H54 (cell line): ENCODE data around the gene GCLC.

Experiments
- DNase-seq: peaks from one replicate; pipeline ENCODE4 v3.0.0; 2011; ENCODE audit warnings: low spot score, mixed read lengths; ENCODE audit not compliant: insufficient read length
- FAIRE-seq: peaks from 3 replicates; lab custom pipeline; 2011; peaks lifted over from hg19 to GRCh38; lab: Jason Lieb, UNC
- POLR2A ChIP-seq: IDR thresholded peaks from 2 replicates; pipeline ENCODE4 v1.6.1; 2011; ENCODE audit warnings: low read depth, mild to moderate bottlenecking, low read length

Gene GCLC

GRCh38 chr6:53546281-53546680 lies 1.4 kb upstream of the GCLC start:
- DNase-seq (no peak), FAIRE-seq (no peak)
- no peak for TF ChIP-seq POLR2A

- FAIRE-seq (no peak), DNase-seq (no peak)
- no peak for TF ChIP-seq POLR2A
Observed at GRCh38 chr6:53544217-53544469, 758 bp downstream of the GCLC start.

GRCh38 chr6:53543359-53544216 lies 1.3 kb downstream of the GCLC start:
- DNase-seq: no peak
- no peak for FAIRE-seq
- TF ChIP-seq POLR2A: no peak

- no peak for TF ChIP-seq POLR2A
- FAIRE-seq (no peak), DNase-seq (no peak)
Observed at GRCh38 chr6:53541900-53542299, 3.0 kb downstream of the GCLC start.

GRCh38 chr6:53540129-53540692 lies 4.7 kb downstream of the GCLC start:
- DNase-seq (no peak), FAIRE-seq (no peak)
- no peak for TF ChIP-seq POLR2A

GRCh38 chr6:53539561-53539960 lies 5.3 kb downstream of the GCLC start:
- FAIRE-seq (no peak), DNase-seq (no peak)
- no peak for TF ChIP-seq POLR2A

- DNase-seq (no peak), FAIRE-seq (peak; percentile 11)
- TF ChIP-seq POLR2A: no peak
Observed at GRCh38 chr6:53536561-53536960, 8.3 kb downstream of the GCLC start.

GRCh38 chr6:53532942-53533341 lies 12.0 kb downstream of the GCLC start:
- no peak for TF ChIP-seq POLR2A
- peak; percentile 33 for FAIRE-seq
- no peak for DNase-seq

- FAIRE-seq (peak; percentile 11), DNase-seq (no peak)
- no peak for TF ChIP-seq POLR2A
Observed at GRCh38 chr6:53532061-53532797, 12.7 kb downstream of the GCLC start.

GRCh38 chr6:53530780-53531386 lies 14.0 kb downstream of the GCLC start:
- DNase-seq (no peak), FAIRE-seq (no peak)
- no peak for TF ChIP-seq POLR2A

GRCh38 chr6:53530346-53530745 lies 14.6 kb downstream of the GCLC start:
- DNase-seq (no peak), FAIRE-seq (peak; percentile 93)
- TF ChIP-seq POLR2A: no peak

GRCh38 chr6:53529324-53530036 lies 15.4 kb downstream of the GCLC start:
- no peak for DNase-seq
- peak; percentile 15 for FAIRE-seq
- no peak for TF ChIP-seq POLR2A

GRCh38 chr6:53528107-53528506 lies 16.8 kb downstream of the GCLC start:
- no peak for FAIRE-seq
- DNase-seq: no peak
- no peak for TF ChIP-seq POLR2A
